Erythroblast (primary cell): ENCODE measurements around the gene SLC6A16.

Experiments used
- DNase-seq, 2 experiments: peaks; one replicate each; lab custom pipeline; 2025; lab: John Stamatoyannopoulos, UW
- GATA1 ChIP-seq: IDR thresholded peaks from 2 replicates; pipeline ENCODE4 v1.6.1; 2011; ENCODE audit warnings: low read depth, mild to moderate bottlenecking, control low read depth, low read length, moderate library complexity
- POLR2A ChIP-seq: IDR thresholded peaks from 2 replicates; pipeline ENCODE4 v1.6.1; 2011; ENCODE audit warnings: mild to moderate bottlenecking, low read length

SLC6A16 gene

DNA sequence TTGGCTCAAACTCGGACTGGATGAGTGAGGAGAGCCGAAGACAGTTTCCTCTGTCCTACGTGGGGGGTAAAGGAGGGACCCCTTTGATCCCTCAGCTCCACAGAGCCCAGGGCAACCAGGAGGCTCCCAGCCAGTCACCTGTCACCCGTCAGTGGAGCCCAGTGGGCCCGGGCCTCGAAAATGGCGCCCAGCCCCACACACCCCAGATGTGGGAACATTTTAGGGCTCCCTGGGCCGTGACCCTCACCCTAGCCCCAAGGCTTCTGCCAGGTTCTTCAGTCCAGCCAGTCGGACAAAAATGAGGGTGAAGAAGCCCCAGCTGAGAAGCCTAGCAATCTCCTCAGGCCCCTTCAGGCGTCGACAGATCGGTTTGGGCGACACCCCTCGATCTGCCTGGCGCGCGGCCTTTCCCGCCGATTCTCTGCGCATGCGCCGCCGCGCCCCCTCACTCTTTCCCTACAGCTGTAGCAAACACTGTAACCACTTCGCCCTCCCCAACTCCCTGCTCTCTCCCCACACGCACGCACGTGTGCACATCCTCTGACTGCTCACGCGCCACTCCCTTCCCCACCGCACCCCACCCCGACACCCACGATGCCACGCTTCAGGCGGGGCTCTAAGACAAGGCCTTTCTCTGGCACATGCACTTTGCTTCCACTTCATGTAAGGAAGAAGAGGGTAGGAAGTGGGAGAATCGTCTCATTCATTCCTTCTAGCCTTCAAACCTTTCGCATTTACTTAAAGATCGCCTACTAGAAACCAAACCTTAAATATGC lies at the start of gene SLC6A16:
SLC6A16 (minus strand) TSS at position 391 of the 776 bp plus-strand sequence. CDS start 13,844 bp downstream, outside the sequence.
- TF ChIP-seq GATA1 (no peak), POLR2A (no peak)
- no peak for DNase-seq

DNA sequence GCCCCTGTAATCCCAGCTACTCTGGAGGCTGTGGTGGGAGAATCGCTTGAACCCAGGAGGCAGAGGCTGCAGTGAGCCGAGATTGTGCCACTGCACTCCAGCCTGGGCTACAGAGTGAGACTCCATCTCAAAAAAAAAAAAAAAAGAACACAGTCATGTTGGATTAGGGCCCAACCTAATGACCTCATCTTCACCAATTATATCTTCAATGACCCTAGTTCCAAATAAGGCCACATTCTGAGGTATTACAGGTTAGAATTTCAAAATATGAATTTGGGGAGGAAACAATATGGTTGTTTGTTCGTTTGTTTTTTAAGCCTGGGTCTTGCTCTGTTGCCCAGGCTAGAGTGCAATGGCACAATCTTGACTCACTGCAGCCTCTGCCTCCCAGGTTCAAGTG lies 48.2 kb upstream of the SLC6A16 start:
- DNase-seq = peak in 1 of 2 experiments; percentile 10

DNA sequence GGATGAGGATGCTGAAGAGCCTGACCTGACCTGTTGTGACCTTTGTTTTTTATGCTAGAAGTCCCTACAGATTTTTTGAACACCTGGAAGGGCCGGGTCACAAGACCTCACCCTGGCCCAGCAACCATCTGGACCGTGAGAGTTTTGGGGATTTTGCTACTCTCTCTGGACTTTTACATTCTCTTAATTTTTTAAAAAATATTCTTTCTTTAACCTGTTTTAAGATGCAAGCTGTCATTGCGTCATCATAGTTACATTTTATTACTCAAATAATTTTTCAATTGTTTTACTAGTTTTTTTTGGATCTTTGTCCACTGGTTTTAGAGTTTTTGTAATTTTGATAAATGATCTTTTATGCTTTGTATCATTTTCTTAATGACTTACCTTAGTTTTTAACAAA lies 46.2 kb upstream of the SLC6A16 start:
- TF ChIP-seq GATA1 = no peak
- no peak for TF ChIP-seq POLR2A
- DNase-seq = no peak

DNA sequence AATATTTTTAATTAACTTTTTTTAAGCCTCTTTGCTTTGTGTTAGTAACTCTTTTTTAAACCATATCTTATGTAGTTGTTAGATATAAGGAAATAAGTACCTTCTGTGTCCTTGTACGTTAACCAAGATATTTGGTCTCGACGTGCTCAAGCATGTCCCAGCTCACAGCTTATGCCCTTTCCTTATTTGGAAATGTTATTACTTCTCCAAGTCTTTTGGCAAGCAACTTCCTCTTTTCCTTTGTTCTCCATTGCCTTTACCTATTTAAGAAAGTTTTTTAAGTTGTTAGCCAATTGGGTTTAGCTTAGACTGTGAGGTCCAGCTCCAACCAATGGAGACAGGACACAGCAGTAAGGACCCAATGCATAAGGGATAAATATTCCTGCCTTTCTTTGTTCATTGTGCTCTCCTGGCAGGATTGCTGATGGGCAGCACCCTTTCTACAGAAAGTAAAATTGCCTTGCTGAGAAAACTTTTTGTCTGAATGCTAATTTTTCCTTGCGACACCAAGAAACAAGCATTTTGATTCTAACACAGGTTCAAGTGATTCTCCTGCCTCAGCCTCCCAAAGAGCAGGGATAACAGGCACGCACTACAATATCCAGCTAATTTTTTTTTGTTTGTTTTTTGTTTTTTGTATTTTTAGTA lies 43.8 kb upstream of the SLC6A16 start:
- no peak for DNase-seq
- TF ChIP-seq POLR2A = no peak
- TF ChIP-seq GATA1 = no peak

DNA sequence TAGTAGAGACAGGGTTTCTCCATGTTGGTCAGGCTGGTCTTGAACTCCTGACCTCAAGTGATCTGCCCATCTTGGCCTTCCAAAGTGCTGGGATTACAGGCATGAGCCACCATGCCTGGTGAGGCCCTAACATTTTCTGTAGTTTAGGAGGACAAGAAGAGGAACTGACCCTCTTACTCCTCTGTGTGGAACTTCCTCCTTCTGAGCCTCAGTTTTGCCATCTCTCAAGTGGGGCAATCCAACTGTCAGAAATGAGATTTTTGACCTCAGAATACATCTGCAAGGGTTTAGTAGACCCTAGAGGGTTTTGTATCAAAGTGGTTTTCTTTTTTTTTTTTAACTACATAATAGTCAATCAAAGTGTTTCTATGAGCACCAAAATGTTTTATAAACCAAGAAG lies 41.1 kb upstream of the SLC6A16 start:
- TF ChIP-seq POLR2A (no peak), GATA1 (no peak)
- no peak for DNase-seq

DNA sequence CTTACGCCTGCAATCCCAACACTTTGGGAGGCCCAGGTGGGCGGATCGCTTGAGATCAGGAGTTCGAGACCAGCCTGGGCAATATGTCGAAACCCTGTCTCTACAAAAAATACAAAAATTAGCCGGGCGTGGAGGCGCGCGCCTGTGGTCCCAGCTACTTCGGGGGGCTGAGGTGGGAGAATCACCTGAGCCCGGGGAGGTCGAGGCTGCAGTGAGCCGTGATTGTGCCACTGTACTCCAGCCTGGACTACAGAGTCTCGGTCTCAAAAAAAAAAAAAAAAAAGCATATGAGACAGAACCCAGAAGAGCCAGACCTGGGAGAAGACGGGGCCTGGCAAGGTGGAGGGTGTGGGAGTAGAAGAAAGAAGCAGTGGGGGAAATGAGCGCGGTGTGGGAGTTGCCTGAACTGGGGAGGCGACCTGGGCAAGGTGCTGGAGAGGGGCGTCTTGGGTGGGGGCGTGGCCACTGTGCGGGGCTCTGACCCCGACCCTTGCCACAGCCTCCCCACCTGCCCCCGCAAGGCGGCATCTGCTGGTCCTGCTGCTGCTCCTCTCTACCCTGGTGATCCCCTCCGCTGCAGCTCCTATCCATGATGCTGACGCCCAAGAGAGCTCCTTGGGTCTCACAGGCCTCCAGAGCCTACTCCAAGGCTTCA lies 39.2 kb upstream of the SLC6A16 start:
- no peak for DNase-seq
- no peak for TF ChIP-seq POLR2A
- TF ChIP-seq GATA1 = no peak

- TF ChIP-seq GATA1 (no peak), POLR2A (no peak)
- peak; percentile 92 for DNase-seq
Measured at GRCh38 chr19:49363268-49364082, 38.5 kb upstream of the SLC6A16 start, which contains the start of gene DKKL1. TSS of gene DKKL1 (plus strand) at chr19:49363877. CDS start at chr19:49363999, 122 bp downstream.

DNA sequence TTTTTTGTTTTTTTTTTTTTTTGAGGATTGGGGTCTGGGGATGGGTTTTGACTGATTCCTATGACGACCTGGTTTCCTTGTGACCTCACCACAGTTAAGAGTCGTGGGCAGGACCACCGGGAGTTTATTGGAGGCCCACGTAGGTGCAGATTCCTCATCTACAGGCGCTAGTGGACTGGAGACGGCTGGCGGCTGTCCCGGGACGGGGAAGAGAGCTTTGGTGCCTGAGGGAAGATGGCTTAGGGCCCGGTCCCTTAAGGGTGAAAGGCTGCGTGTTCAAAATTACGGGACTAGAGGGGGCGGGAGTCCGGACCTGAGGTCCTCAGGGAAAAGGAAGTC lies 37.9 kb upstream of the SLC6A16 start:
- no peak for DNase-seq
- TF ChIP-seq GATA1 = no peak
- no peak for TF ChIP-seq POLR2A

GRCh38 chr19:49362048-49362928 lies 37.3 kb upstream of the SLC6A16 start, which contains the start of gene TEAD2:
TSS of gene TEAD2 (minus strand) at chr19:49362416. CDS start at chr19:49360075, 2,341 bp downstream.
- DNase-seq = no peak
- TF ChIP-seq POLR2A (no peak), GATA1 (no peak)

DNA sequence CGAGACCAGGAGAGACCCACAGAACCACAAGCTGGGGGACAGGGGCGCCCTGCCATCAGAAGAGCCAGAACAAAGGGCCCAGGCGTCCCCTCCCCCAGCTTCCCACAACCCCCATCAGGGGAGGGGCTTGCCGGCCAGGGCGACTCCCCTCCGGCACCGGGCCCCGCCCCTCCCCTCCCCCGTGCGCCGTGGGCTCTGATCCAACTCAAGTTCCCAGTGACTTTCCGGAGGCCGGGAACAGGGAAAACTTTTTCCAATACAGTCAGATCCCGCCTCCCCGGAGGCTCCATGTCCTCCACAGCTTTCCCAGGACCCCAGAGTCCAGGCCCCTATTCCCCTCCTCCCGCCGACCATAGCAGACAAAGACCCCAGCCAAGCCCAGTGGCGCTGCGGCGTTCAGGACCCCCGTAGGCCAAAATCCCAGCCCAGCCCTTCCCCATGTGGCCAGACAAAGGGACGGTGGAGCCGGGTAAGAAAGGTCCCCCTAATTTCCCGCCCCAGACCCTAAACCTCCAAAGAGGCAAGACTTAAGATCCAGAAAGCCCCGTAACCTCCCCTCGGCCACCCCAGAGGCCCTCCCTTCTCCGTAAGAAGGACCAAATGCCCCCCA lies 36.6 kb upstream of the SLC6A16 start:
- no peak for DNase-seq
- TF ChIP-seq POLR2A = no peak
- no peak for TF ChIP-seq GATA1

- no peak for TF ChIP-seq POLR2A
- TF ChIP-seq GATA1 = no peak
- DNase-seq = no peak
Measured at GRCh38 chr19:49359851-49360820, 35.1 kb upstream of the SLC6A16 start.

DNA sequence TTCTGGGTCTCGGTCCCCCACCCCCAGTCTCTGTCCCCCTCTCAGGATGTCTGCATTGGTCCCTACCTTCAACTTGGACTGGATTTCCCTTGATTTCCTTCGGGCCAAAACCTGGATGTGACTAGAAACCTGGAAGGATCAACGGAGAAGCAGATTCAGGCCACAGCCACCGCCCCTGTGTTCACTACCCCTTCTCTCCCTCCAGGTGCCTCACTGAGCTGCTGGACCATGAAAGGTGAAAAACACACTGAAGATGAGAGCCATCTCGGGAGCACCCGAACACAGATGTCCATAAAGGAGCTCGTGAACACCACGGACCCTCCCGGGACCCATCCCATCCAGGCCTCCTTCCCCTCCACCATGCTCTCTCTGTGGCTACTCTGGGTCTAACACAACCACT lies 32.2 kb upstream of the SLC6A16 start:
- no peak for DNase-seq
- TF ChIP-seq GATA1 (no peak), POLR2A (no peak)
